ENCODE data around the gene SRSF6.

DNA sequence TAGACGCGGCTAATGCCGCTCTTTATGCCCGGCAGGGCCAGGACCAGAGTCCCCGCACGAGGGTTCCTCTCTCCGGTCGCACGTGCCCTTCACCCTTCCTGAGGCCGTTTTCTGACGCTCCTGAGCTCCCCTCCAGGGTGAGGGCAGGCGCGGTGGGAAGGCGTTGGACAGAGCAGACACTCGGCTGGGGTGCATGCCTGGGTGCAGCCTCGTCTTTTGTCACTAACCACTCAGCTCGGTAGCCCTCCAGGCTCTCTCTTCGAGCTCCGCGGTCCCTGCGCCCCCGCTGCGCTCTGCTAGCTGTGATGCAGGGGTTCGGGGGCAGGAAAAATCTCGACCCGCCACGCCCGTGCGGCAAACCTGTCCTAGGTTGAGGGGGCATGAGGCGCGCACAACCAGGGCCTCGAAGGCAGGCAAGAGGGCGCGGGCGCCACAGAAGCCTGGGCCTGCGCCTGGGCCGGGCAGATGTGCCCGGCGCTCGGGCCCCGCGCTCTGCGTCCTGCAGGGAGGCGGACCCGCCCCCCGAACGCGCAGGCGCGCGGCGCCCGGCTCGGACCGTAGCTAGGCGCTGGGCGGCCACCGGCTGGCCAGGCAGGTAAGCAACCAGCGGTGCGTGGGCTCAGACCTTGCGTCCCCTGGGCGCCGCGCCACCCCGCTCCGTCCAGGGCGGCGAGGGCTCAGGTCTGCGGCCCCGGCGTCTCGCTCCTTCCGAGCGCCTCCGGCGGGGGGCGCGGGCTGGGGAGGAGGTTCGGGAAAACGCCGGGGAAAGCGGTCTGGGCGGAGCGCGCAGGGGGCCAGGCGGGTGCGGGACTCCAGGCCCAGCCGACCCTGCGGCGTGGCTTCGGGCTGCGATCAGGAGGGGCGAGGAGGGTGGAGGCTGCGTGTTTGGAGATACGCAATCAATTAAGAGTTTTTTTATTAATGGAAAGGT lies 49.7 kb downstream of the SRSF6 start, which contains the start of gene L3MBTL1:
- no peak for TF ChIP-seq EZH2 (IDR thresholded peaks at IDR 0.05; ENCODE audit: borderline replicate concordance, low read length)
- TF ChIP-seq, protein P1, sequence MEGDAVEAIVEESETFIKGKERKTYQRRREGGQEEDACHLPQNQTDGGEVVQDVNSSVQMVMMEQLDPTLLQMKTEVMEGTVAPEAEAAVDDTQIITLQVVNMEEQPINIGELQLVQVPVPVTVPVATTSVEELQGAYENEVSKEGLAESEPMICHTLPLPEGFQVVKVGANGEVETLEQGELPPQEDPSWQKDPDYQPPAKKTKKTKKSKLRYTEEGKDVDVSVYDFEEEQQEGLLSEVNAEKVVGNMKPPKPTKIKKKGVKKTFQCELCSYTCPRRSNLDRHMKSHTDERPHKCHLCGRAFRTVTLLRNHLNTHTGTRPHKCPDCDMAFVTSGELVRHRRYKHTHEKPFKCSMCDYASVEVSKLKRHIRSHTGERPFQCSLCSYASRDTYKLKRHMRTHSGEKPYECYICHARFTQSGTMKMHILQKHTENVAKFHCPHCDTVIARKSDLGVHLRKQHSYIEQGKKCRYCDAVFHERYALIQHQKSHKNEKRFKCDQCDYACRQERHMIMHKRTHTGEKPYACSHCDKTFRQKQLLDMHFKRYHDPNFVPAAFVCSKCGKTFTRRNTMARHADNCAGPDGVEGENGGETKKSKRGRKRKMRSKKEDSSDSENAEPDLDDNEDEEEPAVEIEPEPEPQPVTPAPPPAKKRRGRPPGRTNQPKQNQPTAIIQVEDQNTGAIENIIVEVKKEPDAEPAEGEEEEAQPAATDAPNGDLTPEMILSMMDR (IDR thresholded peaks at IDR 0.05; ENCODE audit: low read length): no peak
